HG02884 (cell line): ENCODE data around the gene ZBED1.
"Not testable (repeated sequence)": the region's sequence is repeated elsewhere in the genome, so short reads cannot be mapped to it uniquely, and the experiment has no call there.

Experiments
- ATAC-seq: cut with Tn5 transposase; IDR thresholded peaks from one replicate; pipeline ENCODE4 v1.9.1; 2021; ENCODE audit warnings: mild to moderate bottlenecking, moderate library complexity; ENCODE audit not compliant: unreplicated experiment

Gene ZBED1

GRCh38 chrX:2477313-2477712 lies 23.5 kb downstream of the ZBED1 start:
- ATAC-seq: not testable (repeated sequence)

- ATAC-seq: no peak
Observed at GRCh38 chrX:2474963-2475726, 25.6 kb downstream of the ZBED1 start.

- no peak for ATAC-seq
Observed at GRCh38 chrX:2474280-2474962, 26.4 kb downstream of the ZBED1 start.

GRCh38 chrX:2473064-2473463 lies 27.7 kb downstream of the ZBED1 start:
- not testable (repeated sequence) for ATAC-seq

- ATAC-seq: no peak
Observed at GRCh38 chrX:2471641-2472040, 29.1 kb downstream of the ZBED1 start.

GRCh38 chrX:2471126-2471525 lies 29.6 kb downstream of the ZBED1 start:
- ATAC-seq: not testable (repeated sequence)

GRCh38 chrX:2469852-2470251 lies 30.9 kb downstream of the ZBED1 start:
- ATAC-seq: not testable (repeated sequence)

- no peak for ATAC-seq
Observed at GRCh38 chrX:2469196-2469685, 31.5 kb downstream of the ZBED1 start.

- no peak for ATAC-seq
Observed at GRCh38 chrX:2468261-2469195, 32.2 kb downstream of the ZBED1 start.

- ATAC-seq: no peak
Observed at GRCh38 chrX:2466876-2467656, 33.7 kb downstream of the ZBED1 start.

GRCh38 chrX:2464677-2465166 lies 36.1 kb downstream of the ZBED1 start:
- no peak for ATAC-seq

- no peak for ATAC-seq
Observed at GRCh38 chrX:2463973-2464676, 36.7 kb downstream of the ZBED1 start.

- ATAC-seq: not testable (repeated sequence)
Observed at GRCh38 chrX:2463481-2463880, 37.3 kb downstream of the ZBED1 start.

- no peak for ATAC-seq
Observed at GRCh38 chrX:2462780-2463179, 38.0 kb downstream of the ZBED1 start.

GRCh38 chrX:2462074-2462473 lies 38.7 kb downstream of the ZBED1 start:
- ATAC-seq: no peak

GRCh38 chrX:2461711-2462016 lies 39.1 kb downstream of the ZBED1 start:
- ATAC-seq: no peak

GRCh38 chrX:2460821-2461710 lies 39.7 kb downstream of the ZBED1 start:
- not testable (repeated sequence) for ATAC-seq

GRCh38 chrX:2460048-2460447 lies 40.7 kb downstream of the ZBED1 start:
- not testable (repeated sequence) for ATAC-seq

- no peak for ATAC-seq
Observed at GRCh38 chrX:2458309-2458708, 42.5 kb downstream of the ZBED1 start.
